CD4-positive, alpha-beta T cell treated with Interleukin-15 for 1 hour (primary cell): ENCODE data around the gene UAP1L1.
A peak's percentile ranks its signal among the peaks of the same experiment; 100 is the strongest.
"Not testable (repeated sequence)": the region's sequence is repeated elsewhere in the genome, so short reads cannot be mapped to it uniquely, and the experiment has no call there.

ENCODE experiments used
- DNase-seq: peaks from one replicate; pipeline ENCODE4 v3.0.0-alpha.2; 2020

Gene UAP1L1

GRCh38 chr9:137057545-137057944, 19.8 kb upstream of the UAP1L1 start:
- no peak for DNase-seq

- no peak for DNase-seq
Measured at GRCh38 chr9:137058521-137059234, 18.6 kb upstream of the UAP1L1 start.

DNA sequence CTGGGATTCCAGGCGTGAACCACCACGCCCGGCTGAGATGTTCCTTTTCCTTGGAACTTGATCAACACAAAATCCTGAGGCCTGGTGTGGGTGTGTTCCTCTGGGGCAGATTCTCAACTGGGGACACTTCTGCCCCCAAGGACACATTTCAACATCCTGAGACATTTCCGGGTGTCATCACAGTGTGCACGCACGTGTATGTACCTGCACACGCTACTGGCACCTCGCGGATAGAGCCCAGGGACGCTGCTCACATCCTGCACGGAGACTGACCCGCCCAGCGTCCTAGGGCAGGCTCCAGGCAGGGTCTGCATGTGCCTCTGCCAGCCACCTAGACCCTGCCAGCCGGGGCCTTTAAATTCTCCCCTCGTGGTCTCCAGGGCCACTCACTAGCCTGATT, 14.9 kb upstream of the UAP1L1 start:
- no peak for DNase-seq

DNA sequence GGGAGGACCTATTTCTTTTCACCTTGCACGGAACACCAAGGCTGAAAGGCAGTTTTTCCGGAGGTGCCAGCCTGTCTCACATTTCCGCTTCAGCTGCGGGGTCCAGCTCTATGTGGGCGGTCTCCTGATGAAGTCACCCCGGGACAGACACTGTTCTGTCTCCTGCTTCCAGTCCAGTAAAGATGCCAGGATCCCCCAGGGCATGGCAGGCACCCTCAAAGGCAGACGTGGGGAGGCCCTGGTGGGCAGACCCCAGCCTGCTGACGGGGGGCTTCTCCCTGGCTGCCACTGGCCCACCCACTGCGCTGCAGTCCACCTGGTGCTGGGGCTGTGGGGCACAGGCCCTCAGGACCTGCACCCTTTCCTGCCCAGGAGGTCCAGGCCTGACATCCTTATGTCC, 14.5 kb upstream of the UAP1L1 start:
- DNase-seq, result not testable (repeated sequence)

GRCh38 chr9:137063311-137064026, 13.8 kb upstream of the UAP1L1 start:
- no peak for DNase-seq

DNA sequence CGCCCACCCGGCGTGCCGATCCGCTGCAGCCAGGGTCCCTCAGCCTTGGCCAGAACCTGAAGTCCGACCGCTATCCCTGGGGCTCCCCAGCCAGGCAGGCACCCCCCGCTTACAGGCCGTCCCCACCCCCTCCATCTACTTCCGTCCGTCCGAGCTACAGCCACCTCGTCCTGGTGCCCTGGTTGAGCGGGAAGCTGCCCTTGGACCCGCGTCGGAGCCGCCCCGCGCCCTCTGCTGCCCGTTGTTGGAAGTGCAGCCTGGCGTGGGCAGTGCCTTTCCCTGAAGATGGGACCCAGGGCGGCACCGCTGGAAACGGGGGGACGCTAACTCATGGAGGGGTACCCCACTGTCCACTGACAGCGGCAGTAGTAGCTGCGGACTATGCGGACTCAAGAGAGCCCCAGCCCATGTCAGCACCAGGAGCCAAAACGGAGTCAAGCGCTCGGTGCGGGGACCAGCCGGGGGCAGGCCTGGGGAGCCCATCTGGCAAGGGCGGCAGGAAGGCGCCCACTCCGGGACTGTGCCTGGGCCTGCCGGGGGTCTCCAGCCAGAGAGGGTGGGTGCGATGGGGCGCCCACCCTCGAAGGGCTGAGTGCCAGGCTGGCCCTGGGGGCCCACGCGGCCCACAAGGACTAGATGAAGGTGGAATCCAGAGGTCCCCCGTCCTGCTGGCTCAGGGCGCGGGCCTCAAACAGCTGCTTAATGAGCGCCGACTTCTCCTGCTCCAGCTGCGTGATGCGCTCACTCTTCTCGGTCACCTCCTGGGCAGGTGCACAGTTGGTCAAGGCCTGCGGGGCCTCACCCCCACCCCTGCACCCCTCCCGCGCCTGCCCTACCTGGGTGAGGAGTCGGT, 13.1 kb upstream of the UAP1L1 start:
- DNase-seq, result peak; percentile 34

DNA sequence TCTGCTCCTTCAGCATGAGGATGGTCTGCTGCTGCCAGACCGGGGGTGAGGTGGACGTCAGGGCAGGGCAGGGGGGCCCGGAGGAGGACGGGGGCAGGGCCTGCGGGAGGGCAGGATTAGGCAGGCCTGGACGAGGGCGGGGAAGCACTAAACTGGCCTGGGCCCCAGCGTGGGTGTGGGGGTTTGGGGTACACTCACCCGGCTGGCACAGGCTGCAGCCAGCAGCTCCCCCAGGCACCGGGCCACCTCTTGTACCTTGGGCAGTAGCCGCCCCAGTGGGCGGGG, 12.5 kb upstream of the UAP1L1 start:
- DNase-seq, result no peak

- DNase-seq, result no peak
Measured at GRCh38 chr9:137065336-137065967, 11.9 kb upstream of the UAP1L1 start.

DNA sequence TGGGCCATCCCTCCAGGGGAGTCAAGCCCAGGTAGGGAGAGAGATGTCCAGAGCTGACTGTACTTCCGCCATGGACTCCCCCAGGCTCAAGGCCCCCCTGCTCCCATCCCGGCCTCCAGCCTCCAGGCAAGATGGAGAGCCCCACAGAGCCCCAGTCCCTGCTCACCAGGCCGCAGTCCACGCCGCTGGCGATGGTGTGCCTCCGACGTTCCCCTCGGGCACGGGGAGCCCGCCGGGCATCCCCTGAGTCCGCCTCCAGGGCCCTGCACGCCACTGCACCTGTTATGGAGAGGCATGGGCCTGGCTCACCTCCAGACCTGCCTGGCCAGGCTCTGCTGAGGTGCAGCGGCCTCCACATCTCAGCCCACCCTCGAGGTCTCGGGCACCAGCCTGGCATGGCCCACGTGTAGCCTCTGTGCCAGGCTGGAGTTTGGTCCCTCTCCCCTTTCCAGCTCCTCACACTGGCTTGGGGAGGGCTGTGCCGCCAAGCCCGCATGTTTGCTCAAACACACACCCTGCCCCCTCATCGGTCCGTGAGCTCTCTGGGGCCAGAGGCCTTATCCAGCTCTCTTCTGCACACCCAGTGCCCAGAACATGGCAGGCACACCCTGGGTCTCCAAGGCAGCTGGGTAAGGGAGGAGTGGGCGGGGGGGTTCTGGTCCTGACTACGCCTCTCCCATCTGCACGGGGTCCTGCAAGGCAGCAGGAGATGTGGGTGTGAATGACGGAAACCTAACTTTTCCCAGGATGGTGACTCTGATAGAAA, 11.0 kb upstream of the UAP1L1 start:
- DNase-seq, result no peak

GRCh38 chr9:137067860-137068538, 9.3 kb upstream of the UAP1L1 start:
- peak; percentile 91 for DNase-seq

DNA sequence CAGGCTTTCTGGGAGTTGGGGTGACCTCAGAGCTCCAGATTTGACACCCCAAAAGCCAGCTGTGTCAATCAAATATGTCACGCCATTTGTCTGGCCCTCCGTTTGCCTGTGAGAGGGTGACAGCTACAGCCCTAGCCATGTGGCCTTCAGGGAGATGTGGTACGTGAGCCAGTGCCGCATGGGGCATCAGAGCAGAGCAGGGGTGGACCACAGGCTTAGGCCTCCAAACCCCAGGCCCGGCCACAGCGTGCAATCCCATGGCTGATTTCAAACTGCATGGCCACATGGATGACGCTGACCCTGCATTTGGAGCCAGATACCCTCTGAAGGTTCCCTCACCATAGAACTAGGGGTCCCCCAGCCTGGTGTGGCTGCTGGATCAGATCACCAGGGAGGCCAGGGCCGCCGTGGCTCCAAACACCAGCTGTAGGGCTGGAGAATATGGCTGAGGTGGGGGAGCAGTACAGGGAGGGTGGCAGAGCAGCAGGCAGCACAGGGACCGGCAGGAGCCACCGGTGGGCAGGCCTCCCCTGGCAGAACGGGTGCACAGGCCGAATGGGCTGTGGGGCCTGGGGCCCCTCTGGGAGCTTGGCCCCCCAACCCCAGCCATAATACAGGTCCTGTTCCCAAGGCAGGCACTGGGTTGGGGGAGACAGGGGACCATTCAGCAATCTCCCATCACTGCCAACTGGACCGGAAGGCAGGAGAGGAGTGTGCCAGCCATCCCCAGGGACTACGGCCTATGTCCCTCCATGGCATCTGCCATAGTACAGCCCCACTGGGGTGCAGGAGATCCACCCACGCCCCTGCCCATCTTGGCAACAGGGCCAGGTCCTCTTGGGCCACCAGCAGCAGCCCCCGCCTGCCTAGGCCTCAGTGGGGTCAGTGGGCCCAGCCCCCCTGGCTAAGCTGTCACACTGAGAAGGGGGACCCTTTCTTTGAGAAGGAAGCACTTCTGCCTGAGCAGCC, 8.5 kb upstream of the UAP1L1 start:
- no peak for DNase-seq

GRCh38 chr9:137069508-137070091, 7.7 kb upstream of the UAP1L1 start:
- no peak for DNase-seq

GRCh38 chr9:137070201-137070905, 7.0 kb upstream of the UAP1L1 start, which contains the start of gene SAPCD2:
SAPCD2 (minus strand) TSS chr9:137070557; CDS start chr9:137070460, 97 bp downstream.
- peak; percentile 86 for DNase-seq

- DNase-seq, result no peak
Measured at GRCh38 chr9:137070906-137071275, 6.4 kb upstream of the UAP1L1 start.

DNA sequence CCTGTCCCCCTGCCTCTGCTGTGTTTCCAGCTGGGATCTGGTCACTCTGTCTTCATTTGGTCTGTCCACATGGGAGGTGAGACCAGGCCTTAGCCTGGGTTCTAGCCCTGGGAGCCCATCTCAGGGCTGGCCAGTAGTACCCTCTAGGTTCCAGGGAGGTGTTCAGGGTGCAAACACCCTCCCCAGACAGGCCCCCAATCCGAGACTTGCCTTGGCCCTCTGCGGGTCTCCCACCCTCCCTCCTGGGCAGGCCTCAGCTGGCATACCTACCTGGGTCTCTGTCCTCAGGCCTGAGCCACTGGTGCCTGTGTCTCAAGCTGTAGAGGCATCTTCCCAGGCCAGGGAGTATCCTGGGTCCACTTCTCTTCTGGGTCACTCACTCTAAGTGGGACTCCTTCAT, 6.0 kb upstream of the UAP1L1 start:
- DNase-seq, result no peak

DNA sequence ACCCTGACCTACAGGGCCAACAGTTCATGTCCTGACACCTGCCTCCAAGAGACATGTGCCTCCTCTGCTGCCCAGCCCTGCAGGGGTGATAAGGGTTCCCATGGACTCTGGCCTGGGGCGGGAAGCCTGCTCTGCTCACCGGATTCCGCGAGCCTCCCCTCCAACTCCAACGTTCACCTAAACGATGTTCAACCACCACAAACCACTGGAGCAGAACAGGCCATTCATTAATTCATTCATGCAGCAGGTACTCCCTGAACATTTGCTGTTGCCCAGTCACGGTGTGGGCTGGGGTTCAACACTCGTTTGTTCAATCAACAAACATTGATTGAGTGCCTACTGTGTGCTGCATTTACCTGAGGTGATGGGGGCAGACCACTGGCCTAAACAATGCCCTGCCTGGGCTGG, 3.3 kb upstream of the UAP1L1 start:
- DNase-seq, result no peak

DNA sequence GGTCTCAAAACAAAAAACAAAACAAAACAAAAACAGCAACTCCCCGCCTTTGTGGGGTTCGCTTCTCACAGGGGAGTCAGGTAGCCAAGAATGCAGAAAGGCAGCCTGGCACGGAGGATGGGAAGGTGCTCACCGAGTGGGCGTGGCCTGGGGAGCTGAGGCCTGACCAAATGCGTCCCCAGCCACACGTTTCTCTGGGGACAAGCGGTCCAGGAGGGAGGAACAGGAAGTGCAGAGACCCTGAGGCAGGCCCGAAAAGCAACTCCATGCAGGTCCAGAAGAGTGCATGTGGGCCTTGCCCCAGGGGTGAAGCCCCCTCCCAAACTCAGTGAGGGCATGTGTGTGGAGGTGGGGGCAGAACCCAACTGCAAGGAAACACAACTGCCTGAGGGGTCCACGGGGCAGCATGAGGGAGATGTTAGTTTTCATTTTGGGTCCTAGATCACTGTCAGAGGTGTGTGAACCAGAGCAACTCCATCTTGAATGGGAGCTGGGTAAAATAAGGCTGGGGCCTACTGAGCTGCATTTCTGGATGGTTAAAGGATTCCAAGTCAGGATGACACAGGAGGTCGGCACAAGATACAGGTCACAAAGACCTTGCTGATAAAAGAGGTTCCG, 2.6 kb upstream of the UAP1L1 start:
- DNase-seq, result no peak

GRCh38 chr9:137075275-137075775, 2.0 kb upstream of the UAP1L1 start:
- no peak for DNase-seq

DNA sequence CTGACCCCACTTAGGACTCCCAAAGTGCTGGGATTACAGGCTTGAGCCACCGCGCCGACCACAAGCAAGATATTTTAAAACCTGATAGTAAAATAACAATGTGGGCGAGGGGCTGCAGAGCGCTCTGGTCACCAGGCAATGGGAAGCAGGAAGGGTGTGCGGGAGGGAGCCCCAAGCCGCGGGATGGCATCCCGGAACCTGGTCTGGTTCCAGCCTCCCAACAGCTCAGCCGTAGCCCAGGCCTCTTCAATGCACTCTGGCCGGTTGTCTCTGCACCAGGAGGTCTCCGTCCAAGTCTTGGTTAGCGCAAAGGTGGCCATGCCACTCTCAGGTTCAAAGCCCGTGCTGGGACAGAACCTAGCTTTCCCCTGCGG, 694 bp upstream of the UAP1L1 start:
- no peak for DNase-seq
